ENCODE measurements around the gene CMIP. TPM values are rescaled to one million over a fixed set of nuclear protein-coding genes. Genes with fewer than 3 reads are reported as not detected.
A peak's percentile ranks its signal among the peaks of the same experiment; 100 is the strongest.

The CMIP gene
- total RNA-seq, 1 donor from 2014 or later, result 61.0 TPM

GRCh38 chr16:81532491-81533174, 88.0 kb downstream of the CMIP start:
- DNase-seq (ENCODE audit: low read depth), result peak; percentile 95

- DNase-seq (ENCODE audit: low read depth), result peak; percentile 45
Measured at GRCh38 chr16:81533175-81533507, 88.5 kb downstream of the CMIP start.

GRCh38 chr16:81535679-81536360, 91.2 kb downstream of the CMIP start:
- no peak for DNase-seq (ENCODE audit: low read depth)

GRCh38 chr16:81536648-81537047, 92.0 kb downstream of the CMIP start:
- no peak for DNase-seq (ENCODE audit: low read depth)

- no peak for DNase-seq (ENCODE audit: low read depth)
Measured at GRCh38 chr16:81537721-81538561, 93.3 kb downstream of the CMIP start.

- peak; percentile 26 for DNase-seq (ENCODE audit: low read depth)
Measured at GRCh38 chr16:81539009-81539758, 94.6 kb downstream of the CMIP start.

- no peak for DNase-seq (ENCODE audit: low read depth)
Measured at GRCh38 chr16:81539759-81540472, 95.3 kb downstream of the CMIP start.

GRCh38 chr16:81541314-81541713, 96.7 kb downstream of the CMIP start:
- no peak for DNase-seq (ENCODE audit: low read depth)

- no peak for DNase-seq (ENCODE audit: low read depth)
Measured at GRCh38 chr16:81542609-81543570, 98.3 kb downstream of the CMIP start.

- no peak for DNase-seq (ENCODE audit: low read depth)
Measured at GRCh38 chr16:81543571-81543970, 99.0 kb downstream of the CMIP start.

GRCh38 chr16:81544261-81544660, 99.7 kb downstream of the CMIP start:
- no peak for DNase-seq (ENCODE audit: low read depth)

GRCh38 chr16:81544700-81545271, 100.2 kb downstream of the CMIP start:
- DNase-seq (ENCODE audit: low read depth), result no peak

- DNase-seq (ENCODE audit: low read depth), result no peak
Measured at GRCh38 chr16:81545470-81546250, 101.1 kb downstream of the CMIP start.

GRCh38 chr16:81546781-81547180, 102.2 kb downstream of the CMIP start:
- peak; percentile 52 for DNase-seq (ENCODE audit: low read depth)

GRCh38 chr16:81547194-81547938, 102.8 kb downstream of the CMIP start:
- no peak for DNase-seq (ENCODE audit: low read depth)

- no peak for DNase-seq (ENCODE audit: low read depth)
Measured at GRCh38 chr16:81547939-81548216, 103.3 kb downstream of the CMIP start.

- no peak for DNase-seq (ENCODE audit: low read depth)
Measured at GRCh38 chr16:81548551-81548875, 103.9 kb downstream of the CMIP start.

GRCh38 chr16:81548876-81549546, 104.4 kb downstream of the CMIP start:
- DNase-seq (ENCODE audit: low read depth), result peak; percentile 87
